Endothelial cell (in vitro differentiated cells): ENCODE measurements around the gene RAP2A. TPM values are rescaled to one million over a fixed set of nuclear protein-coding genes. Genes with fewer than 3 reads are reported as not detected.

Experiments used
- DNase-seq: peaks from one replicate; pipeline ENCODE4 v3.0.0; 2021; ENCODE audit warnings: low spot score
- H3K27ac Mint-ChIP-seq: one replicate; pipeline ENCODE4 v1.8.0; 2021; ENCODE audit warnings: mixed read lengths, inconsistent platforms; ENCODE audit not compliant: unreplicated experiment
- H3K27me3 Mint-ChIP-seq: one replicate; pipeline ENCODE4 v1.8.0; 2021; ENCODE audit warnings: mild to moderate bottlenecking, moderate library complexity, mixed read lengths, inconsistent platforms; ENCODE audit not compliant: unreplicated experiment
- H3K36me3 Mint-ChIP-seq: one replicate; pipeline ENCODE4 v1.8.0; 2021; ENCODE audit warnings: mild to moderate bottlenecking, low read depth, mixed read lengths, inconsistent platforms; ENCODE audit not compliant: unreplicated experiment
- H3K4me1 Mint-ChIP-seq: one replicate; pipeline ENCODE4 v1.8.0; 2021; ENCODE audit warnings: mild to moderate bottlenecking, mixed read lengths, inconsistent platforms; ENCODE audit not compliant: unreplicated experiment
- H3K4me3 Mint-ChIP-seq: one replicate; pipeline ENCODE4 v1.8.0; 2021; ENCODE audit warnings: mild to moderate bottlenecking, mixed read lengths, inconsistent platforms; ENCODE audit not compliant: unreplicated experiment
- H3K9me3 Mint-ChIP-seq: one replicate; pipeline ENCODE4 v1.8.0; 2021; ENCODE audit warnings: mixed read lengths, inconsistent platforms; ENCODE audit not compliant: unreplicated experiment
- CTCF ChIP-seq: fragments of 200-600 bp; sonication (generic); IDR thresholded peaks from one replicate; pipeline ENCODE4 v1.5.0; 2021; ENCODE audit warnings: antibody characterized with exemption; ENCODE audit not compliant: unreplicated experiment
- total RNA-seq: library from RNA; stranded (reverse); fragmentation: NEBNext Ultra II Directional; extraction: Animal tissue kit (Norgen Biotek cat#: 25700); gene quantifications from one replicate; pipeline ENCODE4 v1.2.1, GENCODE V29; 2021; ENCODE audit not compliant: unreplicated experiment

Gene RAP2A
- total RNA-seq, 1 donor from 2014 or later = 52.3 TPM

GRCh38 chr13:97460004-97460775, 26.2 kb downstream of the RAP2A start:
- Mint-ChIP-seq H3K36me3 (peaks cover 12% of the 10 kb centered on the region), H3K4me3 (no peak overlapping the region), H3K27ac (no peak overlapping the region), H3K9me3 (no peaks in the 10 kb centered on the region), H3K27me3 (no peaks in the 10 kb centered on the region), H3K4me1 (peaks cover 16% of the 10 kb centered on the region)
- DNase-seq = no peak
- TF ChIP-seq CTCF = no peak

GRCh38 chr13:97460853-97461252, 26.9 kb downstream of the RAP2A start:
- no peak for TF ChIP-seq CTCF
- no peak for DNase-seq
- H3K27me3 Mint-ChIP-seq = no peaks in the 10 kb centered on the region
- H3K36me3 Mint-ChIP-seq = peaks cover 12% of the 10 kb centered on the region
- no peak overlapping the region for H3K4me3 Mint-ChIP-seq
- H3K27ac Mint-ChIP-seq = no peak overlapping the region
- no peaks in the 10 kb centered on the region for H3K9me3 Mint-ChIP-seq
- peaks cover 10% of the 10 kb centered on the region for H3K4me1 Mint-ChIP-seq

- no peak overlapping the region for H3K4me3 Mint-ChIP-seq
- H3K4me1 Mint-ChIP-seq = peaks cover 2% of the 10 kb centered on the region
- H3K27ac Mint-ChIP-seq = no peak overlapping the region
- no peaks in the 10 kb centered on the region for H3K27me3 Mint-ChIP-seq
- no peaks in the 10 kb centered on the region for H3K9me3 Mint-ChIP-seq
- H3K36me3 Mint-ChIP-seq = peaks cover 7% of the 10 kb centered on the region
- no peak for TF ChIP-seq CTCF
- DNase-seq = no peak
Measured at GRCh38 chr13:97464561-97464960, 30.6 kb downstream of the RAP2A start.

GRCh38 chr13:97466722-97467121, 32.8 kb downstream of the RAP2A start:
- Mint-ChIP-seq H3K27ac (no peak overlapping the region), H3K36me3 (peaks cover 7% of the 10 kb centered on the region), H3K9me3 (no peaks in the 10 kb centered on the region), H3K27me3 (no peaks in the 10 kb centered on the region), H3K4me3 (no peak overlapping the region), H3K4me1 (peaks cover 2% of the 10 kb centered on the region)
- TF ChIP-seq CTCF = no peak
- no peak for DNase-seq

GRCh38 chr13:97468331-97468730, 34.4 kb downstream of the RAP2A start:
- TF ChIP-seq CTCF = no peak
- no peak for DNase-seq
- Mint-ChIP-seq H3K4me3 (no peak overlapping the region), H3K27me3 (no peaks in the 10 kb centered on the region), H3K27ac (no peak overlapping the region), H3K36me3 (peaks cover 7% of the 10 kb centered on the region), H3K9me3 (no peaks in the 10 kb centered on the region), H3K4me1 (no peaks in the 10 kb centered on the region)
